Measurements from ENCODE around the gene PRKCE.

DNA sequence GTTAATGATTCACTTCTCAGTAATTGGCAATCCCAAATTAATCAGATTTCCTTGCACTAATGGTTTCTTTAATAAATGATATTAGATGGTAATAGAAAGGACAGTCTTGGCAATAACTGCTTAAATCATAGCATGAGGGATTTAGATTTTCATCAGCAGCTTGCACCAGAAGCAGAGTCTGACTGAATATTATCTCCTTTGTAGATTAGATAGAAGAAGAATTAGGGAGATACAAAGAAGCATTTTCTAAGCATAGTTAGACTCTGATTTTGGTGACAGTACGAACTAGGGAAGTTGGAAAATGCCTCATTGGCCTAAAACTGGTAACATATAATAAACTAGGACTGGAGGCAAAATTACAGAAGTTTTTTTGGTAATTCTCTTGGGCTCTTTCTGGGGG, 412.9 kb downstream of the PRKCE start:
- TF ChIP-seq POLR2A (IDR thresholded peaks at IDR 0.05) (no peak), POLR2AphosphoS5 (IDR thresholded peaks at IDR 0.05) (no peak)
- TF ChIP-seq, protein P1, sequence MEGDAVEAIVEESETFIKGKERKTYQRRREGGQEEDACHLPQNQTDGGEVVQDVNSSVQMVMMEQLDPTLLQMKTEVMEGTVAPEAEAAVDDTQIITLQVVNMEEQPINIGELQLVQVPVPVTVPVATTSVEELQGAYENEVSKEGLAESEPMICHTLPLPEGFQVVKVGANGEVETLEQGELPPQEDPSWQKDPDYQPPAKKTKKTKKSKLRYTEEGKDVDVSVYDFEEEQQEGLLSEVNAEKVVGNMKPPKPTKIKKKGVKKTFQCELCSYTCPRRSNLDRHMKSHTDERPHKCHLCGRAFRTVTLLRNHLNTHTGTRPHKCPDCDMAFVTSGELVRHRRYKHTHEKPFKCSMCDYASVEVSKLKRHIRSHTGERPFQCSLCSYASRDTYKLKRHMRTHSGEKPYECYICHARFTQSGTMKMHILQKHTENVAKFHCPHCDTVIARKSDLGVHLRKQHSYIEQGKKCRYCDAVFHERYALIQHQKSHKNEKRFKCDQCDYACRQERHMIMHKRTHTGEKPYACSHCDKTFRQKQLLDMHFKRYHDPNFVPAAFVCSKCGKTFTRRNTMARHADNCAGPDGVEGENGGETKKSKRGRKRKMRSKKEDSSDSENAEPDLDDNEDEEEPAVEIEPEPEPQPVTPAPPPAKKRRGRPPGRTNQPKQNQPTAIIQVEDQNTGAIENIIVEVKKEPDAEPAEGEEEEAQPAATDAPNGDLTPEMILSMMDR (IDR thresholded peaks at IDR 0.05) = no peak

Data from sigmoid colon (tissue), 4 donors.